NCI-H345 treated with DMSO at 0.1 percent for 48 hours (cell line): ENCODE measurements around the gene SLC17A2.

Experiments
- DNase-seq: peaks from one replicate; lab custom pipeline; 2025; ENCODE audit not compliant: unreplicated experiment; lab: John Stamatoyannopoulos, UW

SLC17A2 gene

GRCh38 chr6:25921525-25922203, 8.8 kb downstream of the SLC17A2 start:
- no peak for DNase-seq

- no peak for DNase-seq
These were observed 10.8 kb downstream of the SLC17A2 start for GRCh38 chr6:25919657-25920056.

GRCh38 chr6:25918083-25918683, 12.3 kb downstream of the SLC17A2 start:
- no peak for DNase-seq

- DNase-seq = no peak
These were observed 13.6 kb downstream of the SLC17A2 start for GRCh38 chr6:25916789-25917490.

DNA sequence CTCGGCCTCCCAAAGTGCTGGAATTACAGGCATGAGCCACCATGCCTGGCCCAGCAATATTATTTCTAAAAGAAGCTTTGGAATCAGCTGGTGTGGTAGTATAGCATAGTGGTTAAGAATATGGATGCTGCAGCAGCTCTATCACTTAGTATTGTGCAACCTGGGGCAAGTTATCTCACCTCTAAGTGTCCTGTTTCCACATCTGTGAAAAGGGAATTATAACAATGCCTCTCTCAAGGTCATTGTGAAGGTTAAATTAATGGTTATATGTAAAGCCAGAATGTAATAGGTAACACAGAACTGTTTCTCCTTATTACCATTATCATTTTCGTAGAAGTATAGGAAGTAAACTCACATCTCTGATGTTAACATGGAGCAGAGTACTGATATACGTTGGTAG, 14.2 kb downstream of the SLC17A2 start:
- DNase-seq = no peak

GRCh38 chr6:25913741-25914140, 16.8 kb downstream of the SLC17A2 start:
- DNase-seq = no peak

- no peak for DNase-seq
These were observed 19.1 kb downstream of the SLC17A2 start for GRCh38 chr6:25911351-25911750.

DNA sequence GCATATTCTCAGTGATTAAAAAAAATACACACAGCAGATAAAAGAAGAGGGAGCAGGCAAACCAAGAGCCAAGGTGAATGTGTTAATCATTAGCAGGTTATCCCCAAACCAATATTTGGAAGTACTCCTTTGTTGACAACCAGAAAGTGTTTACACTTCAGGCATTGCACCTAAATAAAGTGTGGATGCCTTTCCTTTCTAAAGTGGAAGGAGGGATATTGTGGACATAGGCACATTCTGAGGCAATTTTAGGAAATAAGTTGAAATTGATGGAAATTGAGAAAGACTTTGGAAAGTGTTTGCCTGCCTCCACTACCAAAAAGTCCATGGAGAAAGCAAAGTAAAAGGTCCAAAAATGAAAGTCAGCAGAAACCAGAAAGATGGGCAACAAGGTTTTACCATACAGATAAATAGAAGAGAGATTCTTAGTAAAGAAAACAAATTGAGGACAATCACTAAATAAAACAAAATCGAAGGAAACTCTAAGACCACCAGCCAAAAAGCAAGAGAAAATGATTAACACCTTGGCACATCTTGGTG, 22.9 kb downstream of the SLC17A2 start:
- no peak for DNase-seq

- DNase-seq = no peak
These were observed 26.9 kb downstream of the SLC17A2 start for GRCh38 chr6:25903467-25904099.

- no peak for DNase-seq
These were observed 28.4 kb downstream of the SLC17A2 start for GRCh38 chr6:25902071-25902470.

- no peak for DNase-seq
These were observed 29.6 kb downstream of the SLC17A2 start for GRCh38 chr6:25900843-25901242.

DNA sequence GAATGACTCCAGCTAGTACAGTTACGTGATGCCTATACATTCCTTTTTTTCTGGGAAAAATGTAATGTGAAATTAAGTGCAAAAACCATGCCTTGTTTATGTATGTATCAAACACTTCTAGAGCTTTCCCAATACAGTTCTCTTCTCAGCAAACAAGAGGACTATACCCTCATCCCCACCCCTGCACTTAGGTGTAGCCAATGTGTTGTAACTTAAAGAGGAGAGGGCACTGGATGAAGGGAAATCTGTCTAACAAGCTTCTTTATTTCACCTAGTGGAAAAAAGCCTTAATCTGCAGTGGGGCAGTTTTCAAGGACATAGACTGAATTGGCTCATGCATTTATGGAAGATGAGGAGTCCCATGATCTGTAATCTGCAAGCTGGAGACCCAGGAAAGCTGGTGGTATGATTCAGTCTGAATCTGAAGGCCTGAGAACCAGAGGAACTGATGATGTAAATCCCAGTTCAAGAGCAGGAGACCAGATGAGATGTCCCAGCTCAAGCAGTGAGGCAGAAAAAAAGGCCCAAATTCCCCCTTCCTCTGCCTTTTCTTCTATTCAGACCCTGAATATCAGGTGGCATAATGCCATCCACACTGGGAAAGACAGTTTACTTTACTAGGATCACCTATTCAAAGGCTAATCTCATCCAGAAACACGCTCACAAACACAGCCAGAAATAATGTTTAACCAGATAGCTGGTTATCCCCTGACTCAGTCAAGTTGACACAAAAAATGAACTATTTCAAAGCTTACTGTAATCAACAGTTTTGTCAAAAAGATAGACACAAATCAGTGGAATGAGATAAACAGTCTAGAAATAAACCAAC, 30.7 kb downstream of the SLC17A2 start:
- no peak for DNase-seq

DNA sequence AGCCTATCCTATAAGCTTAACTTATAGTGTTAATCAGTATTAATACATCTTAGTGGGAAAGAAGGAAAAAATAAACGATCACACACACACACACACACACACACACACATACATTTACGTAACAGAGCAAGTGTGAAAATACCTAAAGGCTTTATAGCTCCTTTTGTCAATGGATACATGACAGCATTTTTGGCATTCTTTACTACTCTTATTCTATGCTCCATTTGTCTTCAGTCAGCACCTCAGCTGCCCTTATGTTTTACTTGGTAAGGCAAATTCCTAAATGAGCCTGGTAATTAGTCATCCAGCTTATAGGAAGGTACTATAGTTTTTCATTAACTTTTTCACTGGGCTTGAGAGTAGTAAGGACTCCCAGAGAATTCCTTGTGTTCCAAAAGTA, 31.4 kb downstream of the SLC17A2 start:
- DNase-seq = no peak

DNA sequence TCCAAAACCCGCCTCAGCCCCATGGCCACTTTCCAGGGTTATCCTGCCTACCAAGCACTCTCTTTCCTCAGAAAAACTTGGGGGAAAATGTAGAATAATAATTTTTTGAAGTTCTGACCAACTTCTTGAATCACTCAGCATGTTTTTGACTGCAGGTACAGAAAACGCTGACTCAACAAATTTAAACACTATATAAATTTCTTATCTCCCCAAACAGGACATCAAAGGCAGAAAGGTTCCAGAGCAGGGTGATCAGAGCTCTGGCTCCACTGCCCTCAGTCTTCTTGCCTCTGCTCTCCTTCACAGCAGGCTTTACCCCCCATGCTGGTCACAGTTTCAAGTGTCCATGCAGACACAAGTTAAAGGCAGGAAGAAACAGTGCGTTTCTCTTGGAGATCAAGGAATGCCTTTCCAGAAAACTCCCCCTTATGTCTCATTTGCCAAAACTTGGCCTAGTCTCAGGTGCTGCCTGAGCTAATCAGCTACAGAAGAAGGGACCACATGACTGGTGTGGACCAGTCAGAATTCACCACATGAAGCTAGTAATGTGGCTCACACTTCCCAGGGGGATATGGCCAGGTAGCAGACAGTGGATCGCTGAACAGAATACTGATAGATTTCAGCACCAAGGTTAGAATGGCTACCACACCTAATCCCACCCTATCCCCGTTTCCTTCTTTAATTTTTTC, 32.1 kb downstream of the SLC17A2 start:
- DNase-seq = no peak

GRCh38 chr6:25896252-25896651, 34.2 kb downstream of the SLC17A2 start:
- no peak for DNase-seq

DNA sequence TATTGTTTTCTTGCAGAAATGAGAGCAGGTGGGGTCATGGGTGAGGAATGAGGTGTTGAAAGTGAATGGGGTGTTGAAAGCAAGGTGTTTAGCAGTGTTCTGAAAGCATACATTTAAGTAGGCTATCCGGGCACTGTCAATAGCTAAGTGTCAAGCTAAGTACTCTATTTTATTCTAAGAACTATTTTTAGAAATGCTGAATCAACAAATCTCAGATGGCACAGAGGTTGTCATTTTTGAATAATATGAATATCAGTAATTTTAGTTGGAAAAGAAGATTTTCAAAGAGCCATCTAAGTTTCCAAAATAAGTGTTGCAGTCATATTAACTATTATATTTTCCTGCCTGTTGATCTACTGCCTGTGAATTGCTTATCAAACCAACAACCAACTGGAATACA, 34.7 kb downstream of the SLC17A2 start:
- DNase-seq = no peak

DNA sequence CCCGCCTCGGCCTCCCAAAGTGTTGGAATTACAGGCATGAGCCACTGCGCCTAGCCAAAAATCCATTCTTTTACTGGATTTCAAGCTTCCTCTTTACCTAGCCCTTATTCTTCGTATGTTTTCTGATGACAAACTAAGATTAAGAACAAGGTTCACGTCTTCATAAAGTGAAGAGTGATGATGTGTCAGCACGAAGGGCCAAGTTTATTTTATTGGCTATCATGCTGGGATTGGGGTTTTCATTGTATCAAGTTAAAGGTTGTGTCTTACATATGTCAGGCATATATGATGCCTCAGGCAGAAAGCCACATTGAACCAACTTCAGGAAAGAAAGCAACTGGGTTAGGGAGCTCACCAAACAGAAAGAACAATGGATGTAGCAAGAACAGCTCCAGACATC, 36.7 kb downstream of the SLC17A2 start:
- DNase-seq = no peak

- no peak for DNase-seq
These were observed 37.6 kb downstream of the SLC17A2 start for GRCh38 chr6:25892877-25893276.

- DNase-seq = peak; percentile 49
These were observed 40.3 kb downstream of the SLC17A2 start for GRCh38 chr6:25889877-25890853.
